SJCRH30 (cell line): ENCODE results near the gene ELSPBP1. TPM values are rescaled to one million over a fixed set of nuclear protein-coding genes. Genes with fewer than 3 reads are reported as not detected.
"Not testable (repeated sequence)": the region's sequence is repeated elsewhere in the genome, so short reads cannot be mapped to it uniquely, and the experiment has no call there.

Experiments
- DNase-seq, 2 experiments: peaks; one replicate each; pipeline ENCODE4 v3.0.0-alpha.2; 2015 to 2020
- H3K27ac ChIP-seq: fragments of 250-450 bp; sonication (Bioruptor Pico); 2 replicates; pipeline ENCODE4 v1.5.1; 2020; ENCODE audit warnings: mild to moderate bottlenecking, moderate library complexity
- H3K27me3 ChIP-seq: fragments of 250-450 bp; sonication (Bioruptor Pico); 2 replicates; pipeline ENCODE4 v1.5.1; 2020; ENCODE audit warnings: mild to moderate bottlenecking, moderate library complexity
- H3K36me3 ChIP-seq: fragments of 250-450 bp; sonication (Bioruptor Pico); 2 replicates; pipeline ENCODE4 v1.5.1; 2020; ENCODE audit warnings: mild to moderate bottlenecking, moderate library complexity
- H3K4me1 ChIP-seq: fragments of 250-450 bp; sonication (Bioruptor Pico); 2 replicates; pipeline ENCODE4 v1.5.1; 2020; ENCODE audit warnings: mild to moderate bottlenecking, moderate library complexity
- H3K4me3 ChIP-seq: fragments of 250-450 bp; sonication (Bioruptor Pico); 2 replicates; pipeline ENCODE4 v1.5.1; 2020; ENCODE audit warnings: mild to moderate bottlenecking, moderate library complexity
- H3K9me3 ChIP-seq: fragments of 250-450 bp; sonication (Bioruptor Pico); replicated peaks from 2 replicates; pipeline ENCODE4 v1.5.1; 2020; ENCODE audit warnings: mild to moderate bottlenecking, moderate library complexity
- total RNA-seq: library from RNA; depleted of rRNA; stranded (reverse); fragments of >200 nt; shearing (Covaris generic); gene quantifications from 2 replicates; pipeline ENCODE4 v1.2.3, GENCODE V29; 2014; rRNA removed

ELSPBP1 gene
- total RNA-seq, 1 experiment from 2014 or later = not detected

DNA sequence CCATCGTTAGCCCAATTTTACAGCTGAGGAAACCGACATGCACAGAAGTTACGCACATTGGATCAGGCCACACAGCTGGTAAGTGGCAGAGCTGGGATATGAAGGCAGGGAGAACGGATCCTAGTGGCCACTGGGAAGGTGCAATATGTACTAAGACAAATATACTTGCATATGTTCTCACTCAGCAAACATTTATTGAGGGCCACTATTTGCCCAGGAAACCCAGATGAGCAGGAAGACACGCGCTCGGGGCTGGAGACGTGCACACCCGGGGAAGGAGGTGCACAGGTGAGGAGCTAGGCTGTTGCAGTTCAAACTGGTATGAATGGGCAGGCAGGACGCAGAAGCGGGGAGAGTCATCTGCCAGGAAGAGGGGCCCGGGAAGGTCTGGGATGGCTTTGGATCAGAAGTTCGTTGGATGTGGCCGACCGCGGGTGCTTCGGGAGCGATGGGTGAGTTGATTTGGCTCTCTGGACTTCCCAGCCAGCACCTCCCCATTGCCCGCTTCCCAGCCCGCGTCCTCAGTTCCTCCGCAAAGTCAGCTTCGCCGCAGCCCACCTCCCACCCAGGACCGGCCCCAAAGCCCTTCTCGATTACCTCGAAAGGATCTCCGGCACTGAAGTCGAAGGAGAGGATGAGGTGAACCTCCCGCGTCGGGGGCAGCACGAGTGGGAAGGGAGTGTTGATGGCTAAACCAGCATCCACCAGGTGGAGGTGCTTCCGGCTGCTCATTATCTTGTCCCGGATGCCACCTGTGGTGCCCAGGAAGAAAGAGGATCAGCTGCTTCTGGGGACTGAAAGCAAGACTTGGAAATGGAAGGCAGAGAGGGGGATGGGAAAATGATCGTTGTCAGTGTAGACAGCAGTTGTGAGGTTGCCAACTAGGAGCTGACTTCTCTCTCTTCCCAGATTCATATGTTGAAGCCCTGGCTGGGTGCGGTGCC is 67.2 kb downstream of the ELSPBP1 start:
- no peak for DNase-seq
- no peaks in the 10 kb centered on the region for H3K27me3 ChIP-seq
- no peaks in the 10 kb centered on the region for H3K9me3 ChIP-seq
- no peak overlapping the region for H3K27ac ChIP-seq
- no peaks in the 10 kb centered on the region for H3K36me3 ChIP-seq
- H3K4me1 ChIP-seq = no peaks in the 10 kb centered on the region
- H3K4me3 ChIP-seq = no peak overlapping the region

DNA sequence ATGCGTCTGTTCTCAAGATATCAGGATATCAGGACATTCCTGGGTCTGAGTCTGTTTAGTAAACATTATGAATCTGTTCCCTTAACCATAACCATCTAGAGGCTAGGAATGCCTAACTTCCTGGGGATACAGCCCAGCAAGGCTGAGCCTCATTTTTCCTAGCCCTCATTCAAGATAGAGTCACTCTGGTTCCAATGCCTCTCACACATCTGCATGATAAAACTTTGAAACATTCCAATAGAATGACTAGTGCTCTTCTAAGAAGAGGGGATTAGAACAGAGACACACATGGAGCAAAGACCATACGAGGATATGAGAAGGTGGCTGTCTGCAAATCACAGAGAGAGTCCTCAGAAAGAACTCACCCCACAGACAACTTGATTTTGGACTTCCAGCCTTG is 70.1 kb downstream of the ELSPBP1 start:
- Histone ChIP-seq H3K4me3 (no peak overlapping the region), H3K36me3 (no peaks in the 10 kb centered on the region), H3K27ac (no peak overlapping the region), H3K9me3 (no peaks in the 10 kb centered on the region), H3K27me3 (no peaks in the 10 kb centered on the region), H3K4me1 (no peaks in the 10 kb centered on the region)
- no peak for DNase-seq

- Histone ChIP-seq H3K4me1 (no peaks in the 10 kb centered on the region), H3K4me3 (no peak overlapping the region), H3K27ac (no peak overlapping the region), H3K9me3 (no peaks in the 10 kb centered on the region), H3K36me3 (no peaks in the 10 kb centered on the region), H3K27me3 (no peaks in the 10 kb centered on the region)
- no peak for DNase-seq
Observed at GRCh38 chr19:48069435-48069834, 75.0 kb downstream of the ELSPBP1 start.

DNA sequence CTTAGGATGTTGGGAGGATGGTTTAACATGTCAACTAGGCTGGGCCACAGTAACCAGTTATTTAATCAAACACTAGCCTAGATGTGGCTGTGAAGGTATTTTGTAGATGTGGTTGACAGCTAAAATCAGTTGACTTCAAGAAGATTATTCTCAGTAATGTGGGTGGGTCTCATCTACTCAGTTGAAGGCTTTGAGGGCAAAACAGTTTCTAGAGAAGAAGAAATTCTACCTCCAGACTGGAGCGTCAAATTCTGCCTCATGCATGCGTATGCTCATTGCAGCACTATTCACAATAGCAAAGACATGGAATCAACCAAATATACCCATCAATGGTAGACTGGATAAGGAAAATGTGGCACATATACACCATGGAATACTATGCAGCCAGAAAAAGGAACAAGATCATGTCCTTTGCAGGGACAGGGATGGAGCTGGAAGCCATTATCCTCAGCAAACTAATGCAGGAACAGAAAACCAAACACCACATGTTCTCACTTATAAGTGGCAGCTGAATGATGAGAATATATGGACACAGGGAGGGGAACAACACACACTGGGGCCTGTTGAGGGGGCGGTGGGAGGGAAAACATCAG is 75.8 kb downstream of the ELSPBP1 start:
- H3K27ac ChIP-seq, H3K36me3 ChIP-seq, H3K9me3 ChIP-seq, DNase-seq, H3K27me3 ChIP-seq, H3K4me3 ChIP-seq, H3K4me1 ChIP-seq: not testable (repeated sequence)

Other genes starting within 250 kb of the ELSPBP1 start
- 194 TPM in 2 replicates for gene NOP53, start 249.1 kb upstream of the ELSPBP1 start, total RNA-seq
- 204 and 219 TPM in 2 replicates for gene SELENOW, start 215.9 kb upstream of the ELSPBP1 start, total RNA-seq
- not detected in 2 replicates for gene TPRX1, start 190.1 kb upstream of the ELSPBP1 start, total RNA-seq
- 0.10 and 0.89 TPM in 2 replicates for gene CRX, start 172.7 kb upstream of the ELSPBP1 start, total RNA-seq
- not detected in 2 replicates for gene TPRX2, start 135.4 kb upstream of the ELSPBP1 start, total RNA-seq
- not detected in 2 replicates for gene SULT2A1, start 108.3 kb upstream of the ELSPBP1 start, total RNA-seq
- gene BSPH1, start 2.5 kb upstream of the ELSPBP1 start, total RNA-seq = not detected in 2 replicates
- gene CABP5, start 49.4 kb downstream of the ELSPBP1 start, total RNA-seq = not detected in 2 replicates
- gene PLA2G4C, start 116.2 kb downstream of the ELSPBP1 start, total RNA-seq = 1.4 and 2.1 TPM in 2 replicates
- 57.0 and 72.7 TPM in 2 replicates for gene LIG1, start 175.7 kb downstream of the ELSPBP1 start, total RNA-seq
- 0.89 and 1.1 TPM in 2 replicates for gene ZSWIM9, start 176.0 kb downstream of the ELSPBP1 start, total RNA-seq